Fibroblast of gingiva (primary cell): ENCODE results near the gene CELA3B.
"Not testable (repeated sequence)": the region's sequence is repeated elsewhere in the genome, so short reads cannot be mapped to it uniquely, and the experiment has no call there.

Experiments
- DNase-seq: peaks from one replicate; pipeline ENCODE4 v3.0.0-alpha.2; 2011; ENCODE audit warnings: low read depth

The CELA3B gene

DNA sequence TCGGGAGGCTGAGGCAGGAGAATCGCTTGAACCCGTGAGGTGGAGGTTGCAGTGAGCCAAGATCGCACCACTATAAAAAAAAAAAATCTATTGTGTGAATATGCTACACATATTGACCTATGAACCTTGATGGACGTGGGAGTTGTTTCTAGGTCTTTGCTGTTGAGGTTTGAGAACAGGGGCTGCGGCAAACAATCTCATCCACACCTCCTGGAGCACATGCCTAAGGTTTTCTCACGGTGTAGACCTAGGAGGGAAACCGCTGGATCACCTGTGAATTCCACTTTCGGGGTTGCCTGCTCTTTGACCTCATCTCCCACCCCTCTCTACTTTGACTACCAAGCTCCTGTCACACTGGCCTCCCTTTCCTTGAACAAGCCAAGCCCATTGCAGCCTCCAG, 1.5 kb upstream of the CELA3B start:
- not testable (repeated sequence) for DNase-seq

DNA sequence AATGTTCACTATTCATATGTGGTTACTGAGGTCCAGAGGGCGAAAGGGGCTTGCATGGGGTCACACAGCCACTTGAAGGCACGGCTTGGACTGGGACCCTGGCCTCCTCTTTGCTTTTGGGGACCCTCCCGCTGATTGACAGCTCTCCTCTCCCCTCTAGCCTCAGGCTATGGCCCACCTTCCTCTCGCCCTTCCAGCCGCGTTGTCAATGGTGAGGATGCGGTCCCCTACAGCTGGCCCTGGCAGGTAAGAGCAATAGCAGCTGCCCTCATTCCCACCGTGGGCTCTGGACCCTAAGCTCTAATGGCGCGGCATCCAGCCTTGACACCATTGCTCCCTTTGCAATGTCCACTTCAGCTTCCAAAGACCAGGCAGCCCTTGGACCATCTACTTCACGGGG, 1.4 kb downstream of the CELA3B start:
- DNase-seq, result not testable (repeated sequence)

DNA sequence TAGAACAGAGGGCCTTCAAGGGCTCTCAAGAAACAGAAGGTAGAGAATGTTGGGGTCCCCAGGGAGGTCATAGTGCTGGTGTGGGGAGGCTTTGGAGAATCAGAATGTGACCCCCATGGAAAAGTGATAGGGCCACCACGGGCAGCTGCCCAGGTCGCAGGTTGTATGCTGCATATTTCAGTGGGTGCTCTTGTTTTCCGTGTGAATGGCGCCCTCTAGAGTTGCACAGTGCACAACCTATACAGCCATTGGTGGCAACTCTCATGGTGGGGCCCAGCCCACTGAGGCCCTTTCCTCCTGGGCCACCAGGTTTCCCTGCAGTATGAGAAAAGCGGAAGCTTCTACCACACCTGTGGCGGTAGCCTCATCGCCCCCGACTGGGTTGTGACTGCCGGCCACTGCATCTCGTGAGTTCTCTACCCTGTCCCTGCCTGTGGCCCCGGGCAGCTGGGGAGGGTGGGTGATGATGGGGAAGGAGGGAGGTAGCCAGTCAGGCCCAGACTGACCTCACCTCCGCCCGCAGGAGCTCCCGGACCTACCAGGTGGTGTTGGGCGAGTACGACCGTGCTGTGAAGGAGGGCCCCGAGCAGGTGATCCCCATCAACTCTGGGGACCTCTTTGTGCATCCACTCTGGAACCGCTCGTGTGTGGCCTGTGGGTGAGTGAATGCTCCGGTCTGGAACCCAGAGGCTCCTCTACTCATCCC, 3.8 kb downstream of the CELA3B start:
- not testable (repeated sequence) for DNase-seq

DNA sequence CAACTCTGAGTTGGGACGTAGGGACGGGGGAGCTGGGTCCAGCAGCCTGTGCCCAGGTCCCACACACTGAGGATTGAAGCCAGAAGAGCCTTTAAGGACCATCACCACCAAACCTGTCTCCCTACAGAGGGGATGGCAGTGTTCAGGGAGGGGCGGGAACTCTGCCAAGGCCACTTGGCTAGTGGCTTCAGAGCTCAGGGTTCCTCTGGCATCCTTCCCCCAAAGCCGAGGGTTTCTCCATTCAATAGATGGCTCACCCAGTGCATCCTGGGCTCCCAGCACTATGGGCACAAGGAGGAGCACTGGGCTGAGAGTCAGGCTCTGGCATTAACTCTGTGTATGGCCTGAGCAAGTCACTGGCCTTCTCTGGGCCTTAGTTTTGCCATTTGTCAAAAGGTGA, 4.4 kb downstream of the CELA3B start:
- not testable (repeated sequence) for DNase-seq

DNA sequence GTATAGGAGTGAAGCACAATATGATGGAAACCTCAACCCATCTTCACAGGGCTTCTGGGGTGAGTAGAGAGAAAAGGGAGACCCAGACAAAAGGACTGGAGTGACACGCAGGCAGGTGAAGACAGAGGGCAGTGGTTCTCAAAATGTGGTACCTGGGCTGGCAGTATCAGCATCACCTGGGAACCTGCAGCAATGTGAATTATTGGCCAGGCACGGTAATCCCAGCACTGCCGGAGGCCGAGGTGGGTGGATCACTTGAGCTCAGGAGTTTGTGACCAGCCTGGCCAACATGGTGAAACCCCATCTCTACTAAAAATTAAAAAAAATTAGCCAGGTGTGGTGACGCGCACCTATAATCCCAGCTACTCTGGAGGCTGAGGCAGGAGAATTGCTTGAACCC, 5.3 kb downstream of the CELA3B start:
- DNase-seq, result not testable (repeated sequence)

DNA sequence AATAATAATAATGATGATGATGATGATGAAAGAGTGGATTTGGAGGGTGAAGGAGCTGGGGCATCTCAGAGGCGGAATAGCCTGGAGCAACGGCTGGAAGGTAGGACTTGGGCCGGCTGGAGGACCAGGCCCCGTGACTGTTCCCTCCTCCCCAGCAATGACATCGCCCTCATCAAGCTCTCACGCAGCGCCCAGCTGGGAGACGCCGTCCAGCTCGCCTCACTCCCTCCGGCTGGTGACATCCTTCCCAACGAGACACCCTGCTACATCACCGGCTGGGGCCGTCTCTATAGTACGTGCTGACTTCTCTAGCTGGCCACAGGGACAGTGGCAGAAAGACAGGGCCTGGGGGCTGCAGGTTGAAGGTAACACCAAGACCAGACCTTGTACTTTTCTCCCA, 6.7 kb downstream of the CELA3B start:
- DNase-seq, result not testable (repeated sequence)

DNA sequence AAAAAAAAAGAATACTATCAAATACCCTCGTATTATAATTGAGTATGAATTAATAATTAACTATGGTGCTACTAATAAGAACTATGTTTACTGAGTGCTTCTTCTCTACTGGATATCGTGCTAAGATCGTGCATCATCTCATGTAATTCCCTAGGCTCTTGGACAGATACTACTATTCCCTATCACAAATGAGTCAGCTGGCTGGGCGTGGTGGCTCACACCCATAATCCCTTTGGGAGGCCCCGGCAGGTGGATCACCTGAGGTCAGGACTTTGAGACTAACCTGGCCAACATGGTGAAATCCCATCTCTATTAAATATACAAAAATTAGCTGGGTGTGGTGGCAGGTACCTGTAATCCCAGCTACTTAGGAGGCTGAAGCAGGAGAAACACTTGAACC, 9.1 kb downstream of the CELA3B start:
- DNase-seq, result not testable (repeated sequence)

DNA sequence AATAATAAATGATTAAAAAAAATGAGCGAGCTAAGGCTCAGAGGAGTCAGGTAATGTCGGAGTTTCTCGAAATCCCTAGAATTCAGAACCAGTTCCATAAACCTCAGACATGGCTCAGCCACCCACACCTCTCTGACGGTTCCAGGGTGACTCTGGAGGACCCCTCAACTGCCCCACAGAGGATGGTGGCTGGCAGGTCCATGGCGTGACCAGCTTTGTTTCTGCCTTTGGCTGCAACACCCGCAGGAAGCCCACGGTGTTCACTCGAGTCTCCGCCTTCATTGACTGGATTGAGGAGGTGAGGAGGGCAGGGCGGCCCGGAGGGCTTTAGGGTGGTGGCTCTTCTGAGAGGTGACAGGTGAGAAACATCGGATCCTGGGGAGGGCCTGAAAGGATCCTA, 9.6 kb downstream of the CELA3B start:
- DNase-seq, result not testable (repeated sequence)

DNA sequence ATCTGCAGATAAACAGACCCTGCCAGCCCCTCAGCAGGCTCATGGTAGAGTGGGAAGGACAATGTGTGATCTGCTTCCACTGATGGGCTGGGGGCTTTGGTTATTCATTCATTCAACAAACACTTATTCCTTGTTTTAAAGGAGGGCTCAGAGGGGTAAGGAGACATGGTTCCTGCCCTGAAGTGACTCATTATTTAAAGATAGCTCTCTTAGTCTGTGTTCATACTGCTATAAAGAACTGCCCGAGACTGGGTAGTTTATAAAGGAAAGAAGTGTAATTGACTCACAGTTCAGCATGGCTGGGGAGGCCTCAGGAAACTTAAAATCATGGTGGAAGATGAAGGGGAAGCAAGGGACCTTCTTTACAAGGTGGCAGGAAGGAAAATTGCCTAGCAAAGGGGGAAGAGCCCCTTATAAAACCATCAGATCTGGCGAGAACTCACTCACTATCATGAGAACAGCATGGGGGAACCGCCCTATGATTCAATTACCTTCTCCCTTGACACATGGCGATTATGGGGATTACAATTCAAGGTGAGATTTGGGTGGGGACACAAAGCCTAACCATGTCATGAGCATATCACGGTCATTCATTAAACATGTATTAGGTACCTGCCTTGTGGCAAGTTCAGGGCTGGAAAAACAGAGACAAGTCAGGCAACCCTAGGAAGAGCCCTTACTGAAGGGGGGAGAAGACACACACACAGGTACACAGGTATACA, 13.0 kb downstream of the CELA3B start:
- not testable (repeated sequence) for DNase-seq

DNA sequence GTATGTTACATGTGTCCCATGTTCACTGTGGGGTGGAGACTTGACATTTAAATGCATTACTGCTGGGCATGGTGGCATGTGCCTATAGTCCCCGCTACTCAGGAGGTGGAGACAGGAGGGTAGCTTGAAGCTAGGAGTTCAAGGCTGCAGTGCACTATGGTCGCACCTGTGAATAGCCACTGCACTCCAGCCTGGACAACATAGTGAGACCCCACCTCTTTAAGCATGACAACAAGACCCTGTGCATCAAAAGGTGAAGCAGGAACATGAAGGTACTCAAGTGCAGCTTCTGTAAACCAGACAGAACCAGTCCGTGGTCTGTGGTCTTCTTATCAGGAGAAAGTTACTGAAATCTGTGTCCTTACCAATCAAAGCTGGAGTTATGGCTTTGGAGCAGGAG, 15.4 kb downstream of the CELA3B start:
- DNase-seq, result not testable (repeated sequence)

DNA sequence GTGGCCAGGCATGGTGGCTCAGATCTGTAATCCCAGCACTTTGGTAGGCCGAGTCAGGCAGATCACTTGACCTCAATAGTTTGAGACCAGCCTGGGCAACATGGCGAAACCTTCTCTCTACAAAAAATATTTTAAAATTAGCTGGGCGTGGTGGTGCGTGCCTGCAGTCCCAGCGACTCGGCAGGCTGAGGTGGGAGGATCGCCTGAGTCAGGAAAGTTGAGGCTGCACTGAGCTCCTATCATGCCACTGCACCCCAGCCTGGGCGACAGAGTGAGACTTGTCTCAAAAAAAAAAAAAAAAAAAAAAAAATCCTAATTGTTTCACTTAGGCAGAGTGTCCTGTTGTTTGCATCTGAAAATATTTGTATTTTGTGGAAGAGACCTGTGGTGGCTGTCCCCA, 17.9 kb downstream of the CELA3B start:
- not testable (repeated sequence) for DNase-seq

DNA sequence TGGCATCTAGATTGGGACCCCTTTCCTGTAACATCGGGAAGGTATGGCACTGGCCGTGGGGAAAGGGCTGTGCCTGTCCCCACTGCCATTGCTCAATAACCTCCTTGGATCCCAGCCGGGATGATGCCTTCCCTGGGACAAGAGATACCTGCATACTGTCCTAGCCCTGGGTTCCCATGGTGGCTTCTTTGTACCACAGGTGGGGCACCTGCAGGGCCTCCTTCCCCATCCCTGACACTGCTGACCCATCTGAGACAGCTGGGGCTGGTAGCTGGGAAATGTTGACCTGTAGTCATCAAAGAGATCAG, 19.8 kb downstream of the CELA3B start:
- DNase-seq, result not testable (repeated sequence)

DNA sequence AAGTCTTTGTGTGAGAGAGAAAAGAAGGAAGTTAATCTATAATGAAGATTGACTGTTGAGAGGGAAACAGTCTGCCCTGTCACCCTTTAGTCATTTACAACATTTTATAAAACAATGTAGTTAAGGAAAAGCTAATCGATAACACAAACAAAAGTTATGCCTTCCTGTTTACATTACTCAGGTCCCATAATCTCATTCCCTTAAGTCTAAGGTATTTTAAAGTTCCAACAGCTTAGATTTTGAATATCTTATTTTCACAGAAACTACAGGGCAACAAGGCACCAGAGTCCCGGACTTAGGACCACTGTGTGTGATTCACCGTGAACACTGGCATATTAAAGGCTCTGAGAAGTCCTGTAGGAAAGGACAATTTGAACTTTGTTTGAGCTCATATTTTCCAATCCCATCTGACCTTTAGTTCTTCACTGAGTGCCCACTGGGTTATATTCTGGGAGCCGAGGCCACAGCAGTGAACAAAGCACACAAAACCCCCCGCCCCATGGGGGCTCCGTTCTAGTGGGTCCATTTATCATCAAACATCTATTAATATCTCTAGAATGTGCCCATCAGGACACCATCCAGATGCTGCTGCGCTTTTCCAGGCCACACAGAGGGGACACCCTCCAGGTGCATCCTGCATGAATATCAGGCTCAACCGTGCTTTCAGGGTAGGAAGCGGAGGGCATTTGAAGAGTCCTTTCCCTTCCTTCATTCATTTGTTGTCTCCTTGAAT, 21.2 kb downstream of the CELA3B start:
- DNase-seq, result not testable (repeated sequence)

DNA sequence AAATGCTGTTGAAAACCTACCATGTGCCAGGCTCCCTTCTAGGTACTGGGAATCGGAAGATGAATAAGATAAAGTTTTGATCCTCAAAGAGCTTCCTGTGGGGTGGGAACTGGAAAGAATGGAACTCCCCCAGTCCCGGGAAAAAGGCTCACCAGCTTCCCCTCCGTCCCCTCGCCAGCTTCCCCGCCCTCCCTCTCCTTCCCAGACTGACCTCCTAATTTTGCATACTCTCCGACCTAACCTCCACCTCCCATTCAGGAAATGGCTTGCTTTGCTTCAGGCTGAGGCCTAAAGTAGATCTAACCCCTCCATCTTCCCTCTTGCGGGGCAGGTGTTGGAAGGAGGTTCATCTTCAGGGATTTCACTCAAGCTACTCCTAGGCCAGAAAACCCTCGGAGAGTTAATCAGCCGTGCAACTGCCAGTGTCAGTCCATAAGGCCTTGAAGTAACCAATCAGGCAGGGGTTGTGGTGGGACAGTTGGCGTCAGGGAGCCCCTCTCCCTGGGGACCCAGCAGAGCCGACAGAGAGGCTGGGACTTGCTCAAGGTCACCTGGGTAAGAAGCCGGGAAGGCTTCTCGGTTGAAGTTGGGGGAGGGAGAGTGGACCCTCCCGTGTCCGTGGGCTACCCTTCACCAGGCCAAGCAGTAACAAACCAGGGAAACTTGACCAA, 21.9 kb downstream of the CELA3B start:
- not testable (repeated sequence) for DNase-seq

DNA sequence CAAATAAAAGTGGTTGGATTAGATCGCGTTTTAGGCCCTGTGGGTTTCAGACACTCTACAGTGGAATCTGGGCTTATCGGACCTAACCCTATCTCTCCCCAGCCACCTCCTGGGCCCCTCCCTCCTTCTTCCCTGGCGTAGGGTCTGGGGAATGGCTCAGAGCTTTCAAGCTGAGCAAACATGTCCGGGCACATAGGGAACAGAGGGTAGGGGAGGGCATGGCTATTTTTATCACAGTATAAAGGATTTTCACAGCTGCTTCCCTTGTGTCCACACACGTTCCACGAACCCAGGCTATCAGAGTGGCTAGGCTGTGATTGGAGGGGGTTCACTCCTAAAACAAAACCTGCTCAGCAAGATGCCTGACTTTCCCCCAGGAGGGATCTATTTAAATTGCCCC, 22.8 kb downstream of the CELA3B start:
- not testable (repeated sequence) for DNase-seq

DNA sequence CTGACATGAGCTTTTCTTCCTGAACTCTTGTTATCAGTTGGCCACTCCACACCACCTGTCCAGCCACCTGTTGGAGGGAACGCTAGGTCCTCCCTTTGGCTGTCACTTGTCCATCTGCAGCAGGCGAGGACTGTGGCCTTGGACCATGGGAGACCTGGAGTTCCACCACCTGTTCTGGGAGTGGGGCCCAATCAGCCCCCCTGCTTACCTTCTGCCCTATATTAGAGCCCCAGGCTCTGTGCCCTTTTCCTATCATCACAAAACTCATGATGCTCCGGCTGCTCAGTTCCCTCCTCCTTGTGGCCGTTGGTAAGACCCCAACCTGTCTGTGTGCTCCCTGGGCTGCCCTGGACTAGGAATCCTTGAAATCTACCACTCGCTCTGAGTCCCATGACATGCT, 24.6 kb downstream of the CELA3B start, which contains the start of gene CELA3A:
CELA3A (plus strand) TSS at position 249 of the 400 bp plus-strand sequence; CDS start at position 267, 18 bp downstream.
- no peak for DNase-seq

DNA sequence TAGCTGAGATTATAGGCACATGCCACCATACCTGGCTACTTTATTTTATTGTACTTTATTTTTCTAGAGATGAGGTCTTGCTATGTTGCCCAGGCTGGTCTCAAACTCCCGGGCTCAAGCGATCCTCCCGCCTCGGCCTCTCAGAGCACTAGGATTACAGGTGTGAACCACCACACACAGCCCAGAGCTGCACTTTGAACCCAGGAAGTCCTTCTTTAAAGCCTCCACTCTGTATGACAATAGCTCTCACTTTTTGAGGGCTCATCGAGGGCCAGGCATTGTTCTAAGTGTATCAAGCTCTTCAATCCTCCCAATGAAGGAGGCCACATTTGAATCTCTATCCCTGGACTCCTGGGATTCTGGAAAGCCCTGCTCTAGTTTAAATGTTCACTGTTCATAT, 25.6 kb downstream of the CELA3B start:
- not testable (repeated sequence) for DNase-seq

DNA sequence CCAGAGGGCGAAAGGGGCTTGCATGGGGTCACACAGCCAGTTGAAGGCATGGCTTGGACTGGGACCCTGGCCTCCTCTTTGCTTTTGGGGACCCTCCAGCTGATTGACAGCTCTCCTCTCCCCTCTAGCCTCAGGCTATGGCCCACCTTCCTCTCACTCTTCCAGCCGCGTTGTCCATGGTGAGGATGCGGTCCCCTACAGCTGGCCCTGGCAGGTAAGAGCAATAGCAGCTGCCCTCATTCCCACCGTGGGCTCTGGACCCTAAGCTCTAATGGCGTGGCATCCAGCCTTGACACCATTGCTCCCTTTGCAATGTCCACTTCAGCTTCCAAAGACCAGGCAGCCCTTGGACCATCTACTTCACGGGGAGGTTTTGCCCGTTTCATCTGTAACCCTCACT, 26.1 kb downstream of the CELA3B start:
- not testable (repeated sequence) for DNase-seq

DNA sequence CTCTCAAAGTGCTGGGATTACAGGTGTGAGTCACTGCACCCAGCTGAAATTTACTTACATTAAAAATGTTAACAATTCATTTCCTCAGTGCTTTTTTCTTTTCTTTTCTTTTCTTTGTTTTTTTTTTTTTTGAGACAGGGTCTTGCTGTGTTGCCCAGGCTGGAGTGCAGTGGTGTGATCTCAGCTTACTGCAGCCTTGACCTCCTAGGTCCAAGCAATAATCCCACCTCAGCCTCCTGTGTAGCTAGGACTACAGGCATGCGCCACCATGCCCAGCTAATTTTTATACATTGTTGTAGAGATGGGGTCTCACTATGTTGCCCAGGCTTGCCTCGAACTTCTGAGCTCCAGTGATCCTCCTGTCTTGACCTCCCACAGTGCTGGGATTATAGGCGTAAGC, 27.1 kb downstream of the CELA3B start:
- not testable (repeated sequence) for DNase-seq

DNA sequence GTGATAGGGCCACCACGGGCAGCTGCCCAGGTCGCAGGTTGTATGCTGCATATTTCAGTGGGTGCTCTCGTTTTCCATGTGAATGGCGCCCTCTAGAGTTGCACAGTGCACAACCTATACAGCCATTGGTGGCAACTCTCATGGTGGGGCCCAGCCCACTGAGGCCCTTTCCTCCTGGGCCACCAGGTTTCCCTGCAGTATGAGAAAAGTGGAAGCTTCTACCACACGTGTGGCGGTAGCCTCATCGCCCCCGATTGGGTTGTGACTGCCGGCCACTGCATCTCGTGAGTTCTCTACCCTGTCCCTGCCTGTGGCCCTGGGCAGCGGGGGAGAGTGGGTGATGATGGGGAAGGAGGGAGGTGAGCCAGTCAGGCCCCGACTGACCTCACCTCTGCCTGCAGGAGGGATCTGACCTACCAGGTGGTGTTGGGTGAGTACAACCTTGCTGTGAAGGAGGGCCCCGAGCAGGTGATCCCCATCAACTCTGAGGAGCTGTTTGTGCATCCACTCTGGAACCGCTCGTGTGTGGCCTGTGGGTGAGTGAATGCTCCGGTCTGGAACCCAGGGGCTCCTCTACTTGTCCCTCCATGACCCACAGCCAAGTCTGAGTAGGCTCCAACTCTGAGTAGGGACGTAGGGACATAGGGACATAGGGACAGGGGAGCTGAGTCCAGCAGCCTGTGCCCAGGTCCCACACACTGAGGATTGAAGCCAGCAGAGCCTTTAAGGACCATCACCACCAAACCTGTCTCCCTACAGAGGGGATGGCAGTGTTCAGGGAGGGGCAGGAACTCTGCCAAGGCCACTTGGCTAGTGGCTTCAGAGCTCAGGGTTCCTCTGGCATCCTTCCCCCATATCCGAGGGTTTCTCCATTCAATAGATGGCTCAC, 28.7 kb downstream of the CELA3B start:
- DNase-seq, result not testable (repeated sequence)

DNA sequence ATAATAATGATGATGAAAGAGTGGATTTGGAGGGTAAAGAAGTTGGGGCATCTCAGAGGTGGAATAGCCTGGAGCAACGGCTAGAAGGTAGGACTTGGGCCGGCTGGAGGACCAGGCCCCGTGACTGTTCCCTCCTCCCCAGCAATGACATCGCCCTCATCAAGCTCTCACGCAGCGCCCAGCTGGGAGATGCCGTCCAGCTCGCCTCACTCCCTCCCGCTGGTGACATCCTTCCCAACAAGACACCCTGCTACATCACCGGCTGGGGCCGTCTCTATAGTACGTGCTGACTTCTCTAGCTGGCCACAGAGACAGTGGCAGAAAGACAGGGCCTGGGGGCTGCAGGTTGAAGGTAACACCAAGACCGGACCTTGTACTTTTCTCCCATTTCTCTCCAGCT, 29.9 kb downstream of the CELA3B start:
- DNase-seq, result not testable (repeated sequence)
